H9 (cell line): Measurements from ENCODE around the gene ARID2. TPM values are rescaled to one million over a fixed set of nuclear protein-coding genes. Genes with fewer than 3 reads are reported as not detected.

ENCODE experiments used
- DNase-seq: peaks from one replicate; pipeline ENCODE4 v3.0.0-alpha.2; 2017
- H2AFZ ChIP-seq: one replicate; pipeline ENCODE4 v1.6.1; 2013; ENCODE audit warnings: mild to moderate bottlenecking, low read length, control low read depth, moderate library complexity
- H2AK5ac ChIP-seq: 2 replicates; pipeline ENCODE4 v1.6.1; 2013; ENCODE audit warnings: low read length, control low read depth, mixed read lengths; ENCODE audit not compliant: insufficient read length
- H2BK120ac ChIP-seq: one replicate; pipeline ENCODE4 v1.6.1; 2013; ENCODE audit warnings: low read depth, mild to moderate bottlenecking, low read length, control low read depth, inconsistent platforms; ENCODE audit not compliant: poor library complexity, severe bottlenecking
- H2BK12ac ChIP-seq: 2 replicates; pipeline ENCODE4 v1.6.1; 2013; ENCODE audit warnings: low read length, control low read depth, mixed read lengths, low read depth; ENCODE audit not compliant: insufficient read length
- H2BK15ac ChIP-seq: 2 replicates; pipeline ENCODE4 v1.6.1; 2013; ENCODE audit warnings: low read depth, low read length, control low read depth
- H2BK20ac ChIP-seq: one replicate; pipeline ENCODE4 v1.6.1; 2013; ENCODE audit warnings: low read depth, mild to moderate bottlenecking, low read length, control low read depth, inconsistent platforms; ENCODE audit not compliant: poor library complexity, severe bottlenecking
- H2BK5ac ChIP-seq: 2 replicates; pipeline ENCODE4 v1.6.1; 2013; ENCODE audit warnings: low read length, control low read depth, mixed read lengths; ENCODE audit not compliant: insufficient read length
- H3K14ac ChIP-seq: 2 replicates; pipeline ENCODE4 v1.6.1; 2013; ENCODE audit warnings: low read length, control low read depth; ENCODE audit not compliant: insufficient read depth
- H3K18ac ChIP-seq: 2 replicates; pipeline ENCODE4 v1.6.1; 2013; ENCODE audit warnings: low read depth, mild to moderate bottlenecking, mixed read lengths, low read length, control low read depth; ENCODE audit not compliant: insufficient read length
- H3K23ac ChIP-seq: 2 replicates; pipeline ENCODE4 v1.6.1; 2013; ENCODE audit warnings: low read length, control low read depth, mixed read lengths, low read depth; ENCODE audit not compliant: insufficient read length
- H3K23me2 ChIP-seq: 2 replicates; pipeline ENCODE4 v1.6.1; 2013; ENCODE audit warnings: low read depth, mild to moderate bottlenecking, mixed read lengths, low read length, control low read depth; ENCODE audit not compliant: insufficient read length, poor library complexity, severe bottlenecking
- H3K27ac ChIP-seq: 2 replicates; pipeline ENCODE4 v1.5.1; 2013; ENCODE audit warnings: low read length, control low read depth, mixed read lengths, low read depth; ENCODE audit not compliant: insufficient read length
- H3K27me3 ChIP-seq: 2 replicates; pipeline ENCODE4 v1.6.1; 2013; ENCODE audit warnings: low read length, control low read depth, inconsistent platforms; ENCODE audit not compliant: insufficient read depth
- H3K4ac ChIP-seq: 2 replicates; pipeline ENCODE4 v1.6.1; 2013; ENCODE audit warnings: low read depth, mild to moderate bottlenecking, control low read depth, inconsistent platforms, low read length, moderate library complexity
- H3K4me1 ChIP-seq: 2 replicates; pipeline ENCODE4 v1.6.1; 2013; ENCODE audit warnings: low read length, control low read depth, inconsistent platforms; ENCODE audit not compliant: insufficient read depth
- H3K4me2 ChIP-seq: 2 replicates; pipeline ENCODE4 v1.6.1; 2013; ENCODE audit warnings: low read length, control low read depth, mixed read lengths; ENCODE audit not compliant: insufficient read length, insufficient read depth
- H3K56ac ChIP-seq: 2 replicates; pipeline ENCODE4 v1.6.1; 2013; ENCODE audit warnings: low read depth, mild to moderate bottlenecking, mixed read lengths, low read length, control low read depth; ENCODE audit not compliant: insufficient read length
- H3K79me1 ChIP-seq: 2 replicates; pipeline ENCODE4 v1.6.1; 2013; ENCODE audit warnings: low read depth, mild to moderate bottlenecking, moderate library complexity, low read length, control low read depth, inconsistent platforms; ENCODE audit not compliant: insufficient read depth, poor library complexity, severe bottlenecking
- H3K79me2 ChIP-seq: 2 replicates; pipeline ENCODE4 v1.6.1; 2013; ENCODE audit warnings: low read length, control low read depth, inconsistent platforms; ENCODE audit not compliant: insufficient read depth
- H3K9ac ChIP-seq: 2 replicates; pipeline ENCODE4 v1.6.1; 2013; ENCODE audit warnings: low read length, control low read depth, mixed read lengths; ENCODE audit not compliant: insufficient read length; ENCODE audit errors: extremely low read depth
- H3K9me3 ChIP-seq: one replicate; pipeline ENCODE4 v1.6.1; 2013; ENCODE audit warnings: low read depth, low read length, inconsistent platforms; ENCODE audit not compliant: control insufficient read depth
- H3T11ph ChIP-seq: one replicate; pipeline ENCODE4 v1.6.1; 2013; ENCODE audit warnings: mild to moderate bottlenecking, low read length, control low read depth, inconsistent platforms
- H4K20me1 ChIP-seq: one replicate; pipeline ENCODE4 v1.6.1; 2013; ENCODE audit not compliant: control insufficient read depth, insufficient read length, insufficient read depth
- H4K5ac ChIP-seq: 2 replicates; pipeline ENCODE4 v1.6.1; 2013; ENCODE audit warnings: low read depth, mild to moderate bottlenecking, mixed read lengths, low read length, control low read depth; ENCODE audit not compliant: insufficient read length
- H4K8ac ChIP-seq: replicated peaks from 2 replicates; pipeline ENCODE4 v1.6.1; 2013; ENCODE audit warnings: low read length, control low read depth, mixed read lengths, low read depth; ENCODE audit not compliant: insufficient read length
- H4K91ac ChIP-seq: 2 replicates; pipeline ENCODE4 v1.6.1; 2013; ENCODE audit warnings: low read depth, mild to moderate bottlenecking, moderate library complexity, mixed read lengths, low read length, control low read depth; ENCODE audit not compliant: insufficient read length
- H3K27ac Mint-ChIP-seq, 3 experiments: 2 replicates in 2 of 3; 3 replicates in 1 of 3; pipeline ENCODE4 v1.8.0; 2020 to 2021; ENCODE audit warnings: mixed read lengths in 3 of 3, mild to moderate bottlenecking in 1 of 3, moderate library complexity in 1 of 3
- H3K27me3 Mint-ChIP-seq: 2 replicates; pipeline ENCODE4 v1.8.0; 2021; ENCODE audit warnings: low read depth, mild to moderate bottlenecking, moderate library complexity, mixed read lengths
- H3K36me3 Mint-ChIP-seq, 3 experiments: 2 replicates in 2 of 3; 3 replicates in 1 of 3; pipeline ENCODE4 v1.8.0; 2020 to 2021; ENCODE audit warnings: low read depth in 3 of 3, mixed read lengths in 3 of 3; ENCODE audit not compliant: insufficient read depth in 1 of 3
- H3K4me1 Mint-ChIP-seq, 2 experiments: 2 replicates each; pipeline ENCODE4 v1.8.0; 2020; ENCODE audit warnings: mixed read lengths in 2 of 2
- H3K4me3 Mint-ChIP-seq, 2 experiments: 2 replicates in 1 of 2; 3 replicates in 1 of 2; pipeline ENCODE4 v1.8.0; 2020 to 2021; ENCODE audit warnings: mild to moderate bottlenecking in 2 of 2, mixed read lengths in 2 of 2, moderate library complexity in 1 of 2
- H3K9me3 Mint-ChIP-seq, 2 experiments: 2 replicates in 1 of 2; 3 replicates in 1 of 2; pipeline ENCODE4 v1.8.0; 2020; ENCODE audit warnings: mild to moderate bottlenecking in 2 of 2, mixed read lengths in 2 of 2, moderate library complexity in 1 of 2
- CTCF ChIP-seq: fragments of 200-600 bp; sonication (generic); conservative IDR thresholded peaks from 3 replicates; pipeline ENCODE4 v1.8.0; 2021; ENCODE audit warnings: antibody characterized with exemption, mild to moderate bottlenecking
- total RNA-seq: library from RNA; stranded (reverse); gene quantifications from 2 replicates; pipeline ENCODE4 v1.2.1, GENCODE V29; 2021

The ARID2 gene
- total RNA-seq, 1 experiment from 2014 or later: 63.8 TPM

- no peaks in the 10 kb centered on the region for H3K36me3 Mint-ChIP-seq
- Histone ChIP-seq H2BK5ac (no peak overlapping the region), H3K56ac (no peak overlapping the region), H2BK20ac (no peak overlapping the region), H3K23ac (no peak overlapping the region), H2BK12ac (no peak overlapping the region), H2AFZ (no peak overlapping the region), H3K79me2 (no peaks in the 10 kb centered on the region), H3K9me3 (no peaks in the 10 kb centered on the region), H3K4me1 (no peaks in the 10 kb centered on the region; the same call in 1 of the 2 replicates), H3K18ac (no peak overlapping the region), H3K9ac (no peak overlapping the region), H4K91ac (no peak overlapping the region), H4K20me1 (no peaks in the 10 kb centered on the region), H3K23me2 (no peaks in the 10 kb centered on the region), H2BK120ac (no peak overlapping the region), H2BK15ac (no peak overlapping the region), H4K8ac (no peak overlapping the region), H3K4me2 (no peak overlapping the region), H3K79me1 (no peaks in the 10 kb centered on the region), H3K27me3 (no peaks in the 10 kb centered on the region), H3T11ph (no peak overlapping the region), H3K4ac (no peak overlapping the region), H4K5ac (no peak overlapping the region), H3K14ac (no peak overlapping the region), H3K27ac (no peak overlapping the region), H2AK5ac (no peak overlapping the region)
- no peak for TF ChIP-seq CTCF
- H3K27me3 Mint-ChIP-seq: no peaks in the 10 kb centered on the region
- DNase-seq: no peak
- no peak overlapping the region for H3K4me3 Mint-ChIP-seq
- peaks cover 13% of the 10 kb centered on the region in 2 experiments for H3K4me1 Mint-ChIP-seq
- no peak overlapping the region for H3K27ac Mint-ChIP-seq
- H3K9me3 Mint-ChIP-seq: no peaks in the 10 kb centered on the region
These were observed 41.3 kb upstream of the ARID2 start for GRCh38 chr12:45688183-45688582.
